ENCODE data around the gene AGBL1.

AGBL1 gene

DNA sequence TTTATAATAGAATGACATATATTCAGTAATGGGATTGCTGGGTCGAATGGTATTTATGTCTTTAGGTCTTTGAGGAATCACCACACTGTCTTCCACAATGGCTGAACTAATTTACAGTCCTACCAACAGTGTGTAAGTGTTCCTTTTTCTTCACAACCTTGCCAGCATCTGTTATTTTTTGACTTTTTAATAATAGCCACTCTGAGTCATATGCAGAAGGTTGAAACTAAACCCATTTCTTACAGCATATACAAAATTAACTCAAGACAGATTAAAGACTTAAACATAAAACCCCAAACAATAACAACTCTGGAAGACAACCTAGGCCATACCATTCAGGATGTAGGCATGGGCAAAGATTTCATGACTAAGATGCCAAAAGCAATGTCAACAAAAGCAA lies 671.4 kb downstream of the AGBL1 start:
- no peak for TF ChIP-seq POLR2AphosphoS5 (IDR thresholded peaks at IDR 0.05; ENCODE audit: low read depth, low read length)
- TF ChIP-seq FOXP2 (optimal IDR thresholded peaks at IDR 0.05; ENCODE audit: borderline replicate concordance, extremely low read depth, extremely low read length, insufficient read depth) = no peak
- no peak for TF ChIP-seq SIN3A (IDR thresholded peaks at IDR 0.05; ENCODE audit: borderline replicate concordance, insufficient read depth, low read length)
- TF ChIP-seq TAF1 (IDR thresholded peaks at IDR 0.05; ENCODE audit: borderline replicate concordance, insufficient read depth, low read length) = no peak
- TF ChIP-seq REST (IDR thresholded peaks at IDR 0.05; ENCODE audit: insufficient read depth in 1 of 2, low read depth in 2 of 2, low read length in 2 of 2) = no peak

DNA sequence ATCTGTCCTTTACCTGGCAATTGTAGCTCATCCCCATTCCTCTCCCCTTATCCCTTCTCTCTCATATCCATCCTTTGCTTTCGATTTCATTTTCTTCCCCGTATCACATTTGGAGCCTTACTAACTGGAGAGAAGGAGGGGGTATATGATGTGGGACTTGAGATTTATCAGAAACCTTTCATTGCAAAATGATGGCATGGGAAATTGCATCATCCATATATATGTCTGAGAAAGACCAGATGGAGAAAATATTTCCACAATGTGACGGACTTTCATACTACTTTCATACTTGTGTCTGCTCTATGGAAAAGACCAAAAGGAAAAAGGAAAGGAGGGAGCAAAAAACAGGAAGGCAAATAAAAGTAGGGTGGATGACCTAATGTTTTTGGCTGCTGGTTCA lies 675.2 kb downstream of the AGBL1 start:
- no peak for TF ChIP-seq POLR2AphosphoS5 (IDR thresholded peaks at IDR 0.05; ENCODE audit: low read depth, low read length)
- TF ChIP-seq SIN3A (IDR thresholded peaks at IDR 0.05; ENCODE audit: borderline replicate concordance, insufficient read depth, low read length) = no peak
- TF ChIP-seq FOXP2 (optimal IDR thresholded peaks at IDR 0.05; ENCODE audit: borderline replicate concordance, extremely low read depth, extremely low read length, insufficient read depth) = no peak
- TF ChIP-seq REST (IDR thresholded peaks at IDR 0.05; ENCODE audit: insufficient read depth in 1 of 2, low read depth in 2 of 2, low read length in 2 of 2) = no peak
- TF ChIP-seq TAF1 (IDR thresholded peaks at IDR 0.05; ENCODE audit: borderline replicate concordance, insufficient read depth, low read length) = no peak

GRCh38 chr15:86756688-86757087 lies 677.0 kb downstream of the AGBL1 start:
- TF ChIP-seq REST (IDR thresholded peaks at IDR 0.05; ENCODE audit: insufficient read depth in 1 of 2, low read depth in 2 of 2, low read length in 2 of 2) (no peak), SIN3A (IDR thresholded peaks at IDR 0.05; ENCODE audit: borderline replicate concordance, insufficient read depth, low read length) (no peak), TAF1 (IDR thresholded peaks at IDR 0.05; ENCODE audit: borderline replicate concordance, insufficient read depth, low read length) (no peak), FOXP2 (optimal IDR thresholded peaks at IDR 0.05; ENCODE audit: borderline replicate concordance, extremely low read depth, extremely low read length, insufficient read depth) (no peak), POLR2AphosphoS5 (IDR thresholded peaks at IDR 0.05; ENCODE audit: low read depth, low read length) (no peak)

GRCh38 chr15:86759800-86760523 lies 680.3 kb downstream of the AGBL1 start:
- TF ChIP-seq TAF1 (IDR thresholded peaks at IDR 0.05; ENCODE audit: borderline replicate concordance, insufficient read depth, low read length) = no peak
- no peak for TF ChIP-seq FOXP2 (optimal IDR thresholded peaks at IDR 0.05; ENCODE audit: borderline replicate concordance, extremely low read depth, extremely low read length, insufficient read depth)
- TF ChIP-seq SIN3A (IDR thresholded peaks at IDR 0.05; ENCODE audit: borderline replicate concordance, insufficient read depth, low read length) = no peak
- no peak for TF ChIP-seq REST (IDR thresholded peaks at IDR 0.05; ENCODE audit: insufficient read depth in 1 of 2, low read depth in 2 of 2, low read length in 2 of 2)
- no peak for TF ChIP-seq POLR2AphosphoS5 (IDR thresholded peaks at IDR 0.05; ENCODE audit: low read depth, low read length)

All from PFSK-1 (cell line).